GM21447 (cell line): ENCODE results near the gene DCAF4.
"Not testable (repeated sequence)": the region's sequence is repeated elsewhere in the genome, so short reads cannot be mapped to it uniquely, and the experiment has no call there.

Experiments used
- ATAC-seq: cut with Tn5 transposase; IDR thresholded peaks from one replicate; pipeline ENCODE4 v1.9.1; 2021; ENCODE audit not compliant: unreplicated experiment

DCAF4 gene

GRCh38 chr14:72929316-72930080 lies 3.2 kb downstream of the DCAF4 start:
- ATAC-seq: no peak

DNA sequence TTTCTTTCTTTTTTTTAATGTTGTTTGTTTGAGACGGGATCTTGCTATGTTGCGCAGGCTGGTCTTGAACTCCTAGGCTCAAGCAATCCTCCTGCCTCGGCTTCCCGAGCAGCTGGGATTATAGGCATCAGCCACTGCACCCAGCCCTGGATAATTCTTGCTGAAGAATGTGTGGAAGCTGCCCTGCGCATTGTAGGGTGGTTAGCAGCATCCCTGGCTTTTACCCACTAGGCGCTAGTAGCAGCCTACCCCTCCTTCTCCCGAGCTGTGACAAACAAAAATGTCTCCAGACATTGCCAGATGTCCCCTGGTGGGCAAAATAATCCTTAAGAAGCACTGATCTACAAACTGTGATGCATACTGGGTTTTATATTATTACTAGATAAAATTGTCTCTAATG lies 6.6 kb downstream of the DCAF4 start:
- ATAC-seq: no peak

DNA sequence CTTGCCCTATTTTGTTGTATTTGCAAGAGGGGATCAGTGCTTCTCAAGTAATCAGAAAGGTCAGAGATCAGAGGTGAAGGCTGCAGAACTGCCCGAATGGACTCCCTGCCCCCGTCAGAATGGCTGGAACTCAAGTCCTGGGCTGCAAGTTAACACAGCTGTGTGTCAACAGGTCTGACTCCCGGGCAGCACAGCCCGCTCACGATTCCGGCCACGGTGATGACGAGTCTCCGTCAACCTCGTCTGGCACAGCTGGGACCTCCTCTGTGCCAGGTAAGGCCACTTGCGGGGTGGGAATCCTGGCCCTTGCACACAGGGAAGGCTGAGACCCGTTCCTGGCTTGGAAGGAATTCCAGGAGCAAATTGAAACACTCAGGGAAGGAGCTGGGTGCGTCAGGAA lies 13.4 kb downstream of the DCAF4 start:
- ATAC-seq: no peak

DNA sequence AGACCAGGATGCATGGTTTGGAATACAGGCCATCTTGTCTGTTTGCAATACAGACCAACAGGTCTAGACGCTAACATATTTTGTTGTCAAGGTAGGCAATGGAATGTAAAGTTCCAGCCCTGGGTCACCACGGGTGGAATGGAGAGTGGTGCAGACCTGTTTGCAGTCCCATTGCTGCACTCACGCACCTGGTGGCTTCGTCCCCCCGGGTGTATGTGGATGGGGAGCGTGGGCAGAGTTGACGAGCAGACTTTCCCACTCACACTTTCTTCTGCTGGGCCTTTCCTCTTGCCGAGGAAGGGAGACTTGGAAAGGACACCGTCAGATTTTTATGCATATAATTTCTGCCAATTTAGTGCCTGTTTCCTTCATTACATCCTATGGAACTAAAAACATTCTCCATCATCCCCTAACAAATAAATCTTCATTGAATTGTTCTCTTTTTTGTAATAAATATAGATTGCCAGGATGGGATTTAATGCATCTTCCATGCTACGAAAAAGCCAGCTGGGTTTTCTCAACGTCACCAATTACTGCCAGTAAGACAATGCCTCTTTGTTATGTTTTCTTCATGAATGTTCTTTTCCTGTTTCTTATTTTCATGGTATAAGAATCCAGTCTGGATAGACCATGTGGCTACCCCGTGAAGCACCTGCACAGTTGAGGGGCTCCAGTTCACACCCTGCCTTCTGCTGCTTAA lies 15.2 kb downstream of the DCAF4 start:
- ATAC-seq: no peak

DNA sequence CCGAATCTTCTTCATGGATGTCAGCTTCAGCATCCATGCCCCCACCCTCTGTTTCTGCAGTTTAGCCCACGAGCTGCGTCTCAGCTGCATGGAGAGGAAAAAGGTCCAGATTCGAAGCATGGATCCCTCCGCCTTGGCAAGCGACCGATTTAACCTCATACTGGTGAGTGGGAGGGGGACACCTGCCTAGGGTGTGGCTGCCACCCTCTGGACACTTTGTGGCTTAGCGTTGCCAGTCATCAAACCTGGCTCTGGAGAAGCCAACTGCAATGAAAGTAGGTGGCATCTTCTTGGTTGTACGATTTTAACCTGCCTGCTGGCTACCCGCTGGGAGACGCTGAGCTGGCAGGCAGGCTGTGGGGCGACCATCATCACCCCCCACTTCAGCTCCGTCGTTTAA lies 16.7 kb downstream of the DCAF4 start:
- ATAC-seq: no peak

- ATAC-seq: no peak
Observed at GRCh38 chr14:72943876-72944430, 17.7 kb downstream of the DCAF4 start.

GRCh38 chr14:72945356-72946027 lies 19.2 kb downstream of the DCAF4 start:
- no peak for ATAC-seq

- ATAC-seq: no peak
Observed at GRCh38 chr14:72946491-72946890, 20.2 kb downstream of the DCAF4 start.

DNA sequence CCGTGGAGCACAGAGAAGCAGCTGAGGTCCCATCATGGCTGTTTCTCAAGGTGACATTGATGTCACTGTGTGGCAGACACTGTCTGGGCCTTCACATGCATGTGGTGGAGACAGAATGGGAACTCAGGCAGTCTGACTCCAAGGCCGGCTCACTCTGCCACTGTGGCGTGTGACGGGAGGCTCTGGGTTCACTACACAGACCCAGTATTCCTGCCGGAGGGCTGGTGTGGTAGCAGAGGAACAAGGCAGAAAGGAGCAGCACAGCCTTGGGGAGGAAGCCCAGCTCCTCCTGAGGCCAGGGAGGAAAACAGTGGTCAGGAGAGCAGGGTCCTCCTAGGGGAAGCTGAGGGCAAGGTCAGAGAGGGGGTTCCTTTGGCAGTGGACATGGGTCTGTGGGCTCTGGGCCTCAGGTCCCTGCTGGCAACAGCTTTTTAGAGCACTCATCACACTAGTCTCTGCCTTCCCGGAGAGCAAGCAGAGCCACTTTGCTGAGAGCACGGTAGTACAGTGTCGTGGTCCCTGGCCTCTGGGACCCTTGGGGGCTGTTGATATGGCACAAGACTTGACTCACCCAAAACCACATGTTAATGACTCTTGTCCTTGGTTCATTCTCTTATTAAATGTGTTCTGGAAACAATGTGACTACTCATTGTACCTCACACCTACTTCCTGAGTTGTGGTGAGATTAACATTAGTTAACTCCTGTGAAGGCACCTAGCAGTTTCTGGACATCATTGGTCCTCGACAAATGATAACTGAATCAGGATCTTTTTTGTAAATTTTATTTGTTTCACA lies 21.3 kb downstream of the DCAF4 start:
- no peak for ATAC-seq

GRCh38 chr14:72948481-72949138 lies 22.3 kb downstream of the DCAF4 start:
- ATAC-seq: no peak

DNA sequence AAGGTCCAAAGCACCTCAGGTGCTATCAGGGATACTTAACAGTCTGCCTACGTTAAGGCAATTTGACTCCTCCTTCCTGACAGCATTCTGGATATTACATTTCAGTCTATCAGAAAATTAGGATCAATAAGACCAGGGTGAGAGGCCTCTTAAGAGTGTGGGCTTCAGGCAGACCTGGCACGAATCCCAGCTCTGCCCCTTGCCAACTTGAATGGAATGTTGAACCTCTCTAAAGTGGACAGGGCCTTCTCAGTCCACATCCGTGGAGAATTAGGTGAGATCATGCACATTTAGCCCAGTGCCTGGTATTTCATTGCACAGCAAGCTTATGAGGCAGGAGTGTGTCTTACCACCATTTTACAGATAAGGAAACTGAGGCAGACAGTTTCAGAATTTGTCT lies 25.9 kb downstream of the DCAF4 start:
- ATAC-seq: no peak

DNA sequence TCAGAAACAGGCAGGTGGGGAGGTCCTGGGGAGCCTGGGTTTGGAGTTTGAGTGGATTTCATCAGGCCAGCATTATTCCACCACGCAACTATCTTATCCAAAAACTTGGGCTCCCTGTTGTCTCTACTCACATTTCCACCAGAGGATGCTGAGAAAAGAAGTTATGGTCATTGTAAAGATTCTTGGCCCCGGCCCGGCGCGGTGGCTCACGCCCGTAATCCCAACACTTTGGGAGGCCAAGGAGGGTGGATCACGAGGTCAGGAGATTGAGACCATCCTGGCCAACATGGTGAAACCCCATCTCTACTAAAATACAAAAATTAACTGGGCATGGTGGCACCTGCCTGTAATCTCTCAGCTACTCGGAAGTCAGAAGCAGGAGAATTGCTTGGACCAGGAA lies 30.5 kb downstream of the DCAF4 start:
- ATAC-seq: not testable (repeated sequence)

DNA sequence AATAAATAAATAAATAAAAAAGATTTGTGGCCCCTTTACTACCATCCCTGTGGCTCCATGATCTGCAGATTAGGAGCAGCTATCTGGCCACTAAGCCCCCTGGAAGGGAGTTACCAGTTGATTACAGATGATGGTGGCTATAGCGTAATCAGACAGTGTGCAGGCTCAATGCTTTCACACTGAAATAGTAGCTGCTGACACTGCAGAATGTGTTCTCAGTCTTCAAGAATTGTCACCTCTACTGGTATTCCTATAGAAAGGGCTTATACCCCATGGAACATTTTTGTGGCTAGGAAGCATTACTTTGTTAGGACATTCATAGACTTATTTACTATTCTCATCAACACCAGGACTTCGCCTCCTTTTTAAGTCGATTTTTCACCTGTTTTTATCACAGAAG lies 30.9 kb downstream of the DCAF4 start:
- no peak for ATAC-seq

GRCh38 chr14:72958548-72958947 lies 32.3 kb downstream of the DCAF4 start:
- ATAC-seq: no peak

DNA sequence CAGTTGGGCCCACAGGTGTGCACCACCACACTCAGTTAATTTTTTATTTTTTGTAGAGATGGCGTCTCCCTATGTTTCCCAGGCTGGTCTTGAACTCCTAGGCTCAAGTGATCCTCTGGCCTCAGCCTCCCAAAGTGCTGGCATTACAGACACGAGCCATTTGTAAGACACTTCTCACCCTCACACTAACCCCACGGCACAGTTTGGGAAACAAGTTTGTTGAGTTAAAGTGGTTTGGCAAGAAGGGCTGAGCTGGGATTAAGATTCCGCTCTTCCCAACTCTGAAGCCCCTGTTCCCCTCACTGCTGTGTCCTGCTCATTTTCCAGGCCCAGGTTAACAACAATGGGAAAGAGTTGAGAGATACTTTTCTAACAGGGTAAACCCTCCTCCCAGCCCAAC lies 34.8 kb downstream of the DCAF4 start:
- not testable (repeated sequence) for ATAC-seq

DNA sequence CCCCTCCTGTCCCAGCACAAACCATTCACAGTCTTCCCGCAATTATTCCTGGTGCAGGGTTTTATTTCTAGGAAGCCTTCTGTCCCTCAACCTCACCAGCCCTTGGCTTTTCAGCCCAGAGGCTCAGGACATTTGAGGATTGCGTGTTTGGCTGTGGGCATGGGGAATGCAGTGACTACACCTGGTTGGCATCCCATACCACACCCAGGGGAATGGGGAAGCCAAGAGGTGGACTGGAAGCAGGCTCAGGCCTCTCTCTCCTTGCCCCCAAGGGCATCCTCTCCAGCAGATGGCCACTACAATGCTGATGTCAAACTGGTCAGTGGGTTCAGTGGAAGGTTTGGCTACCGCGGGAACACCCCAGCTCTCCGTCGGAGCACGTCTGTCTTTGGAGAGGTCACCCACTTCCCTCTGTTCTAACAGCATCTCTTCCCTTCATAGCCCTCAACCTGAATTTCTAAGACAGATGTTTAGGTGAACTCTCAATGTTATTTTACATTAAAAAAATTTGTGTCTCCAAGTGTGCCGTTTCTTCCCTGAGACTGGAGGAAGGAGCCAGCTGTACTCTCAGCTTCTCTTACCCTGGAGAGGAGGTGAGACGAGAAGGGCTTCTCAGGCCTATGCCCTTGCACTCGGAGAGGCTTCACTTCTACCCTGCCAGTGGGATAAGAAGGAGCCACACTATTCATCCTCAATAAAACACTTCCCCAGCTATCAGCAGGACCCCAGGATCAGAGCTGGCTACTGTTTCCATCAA lies 35.5 kb downstream of the DCAF4 start:
- ATAC-seq: no peak

DNA sequence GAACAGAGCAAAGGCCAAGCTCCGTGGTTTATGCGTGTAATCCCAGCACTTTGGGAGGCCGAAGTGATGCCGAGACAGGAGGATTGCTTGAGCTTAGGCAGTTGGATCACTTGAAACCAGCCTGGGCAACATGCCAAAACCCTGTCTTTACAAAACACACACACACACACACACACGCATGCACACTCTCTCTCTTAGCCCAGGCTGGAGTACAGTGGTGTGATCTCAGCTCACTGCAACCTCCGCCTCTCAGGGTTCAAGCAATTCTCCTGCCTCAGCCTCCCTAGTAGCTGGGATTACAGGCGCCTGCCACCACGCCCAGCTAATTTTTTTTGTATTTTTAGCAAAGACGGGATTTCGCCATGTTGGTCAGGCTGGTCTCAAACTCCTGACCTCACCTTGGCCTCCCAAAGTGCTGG lies 36.1 kb downstream of the DCAF4 start:
- ATAC-seq: not testable (repeated sequence)

- no peak for ATAC-seq
Observed at GRCh38 chr14:72962829-72963312, 36.6 kb downstream of the DCAF4 start.

GRCh38 chr14:72965249-72965648 lies 39.0 kb downstream of the DCAF4 start:
- no peak for ATAC-seq

DNA sequence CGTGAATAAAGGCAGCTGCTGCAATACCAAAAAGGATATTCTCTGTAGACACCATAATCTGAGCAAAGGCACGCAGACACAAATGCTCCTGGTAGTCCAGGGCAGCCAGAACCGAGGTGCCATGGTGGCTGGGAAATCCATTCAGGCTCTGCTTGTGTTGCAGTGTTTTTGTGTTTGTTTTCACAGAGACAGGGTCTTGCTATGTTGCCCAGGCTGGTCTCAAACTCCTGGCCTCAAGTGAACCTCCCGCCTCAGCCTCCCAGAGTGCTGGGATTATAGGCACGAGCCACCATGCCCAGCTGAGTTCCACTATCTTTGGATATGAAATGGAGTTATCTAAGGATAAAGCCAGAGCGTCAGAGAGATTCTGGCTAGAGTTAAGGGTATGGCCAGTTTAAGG lies 39.8 kb downstream of the DCAF4 start:
- no peak for ATAC-seq
